Stomach (tissue), 9 donors: Measurements from ENCODE around the gene LRRC8B. TPM values are rescaled to one million over a fixed set of nuclear protein-coding genes. Genes with fewer than 3 reads are reported as not detected.

Source experiments
- DNase-seq, 2 donors: peaks; one replicate each; pipeline versions ENCODE4 v3.0.0 to v3.0.0-alpha.2; 2013 to 2019
- H3K27ac ChIP-seq, 5 donors: fragments of 200-600 bp in 4 of 5; sonication (generic) in 4 of 5; one replicate each; pipeline ENCODE4 v1.5.1; 2013 to 2019; ENCODE audit warnings: mild to moderate bottlenecking in 1 of 5, moderate library complexity in 1 of 5
- H3K27me3 ChIP-seq, 3 donors: fragments of 200-600 bp; sonication (generic); one replicate each; pipeline ENCODE4 v1.5.1; 2017 to 2019; ENCODE audit warnings: mixed run types in 1 of 3
- H3K36me3 ChIP-seq, 4 donors: fragments of 200-600 bp; sonication (generic); 1 replicate in 3 of 4; 2 replicates in 1 of 4; pipeline ENCODE4 v1.5.1; 2016 to 2019
- H3K4me1 ChIP-seq, 4 donors: fragments of 200-600 bp; sonication (generic); one replicate each; pipeline ENCODE4 v1.5.1; 2016 to 2019
- H3K4me3 ChIP-seq, 4 donors: fragments of 200-600 bp; sonication (generic) in 3 of 4; one replicate each; pipeline ENCODE4 v1.5.1; 2016 to 2019; ENCODE audit warnings: mild to moderate bottlenecking in 1 of 4
- H3K9me3 ChIP-seq, 4 donors: fragments of 200-600 bp; sonication (generic); one replicate each; pipeline ENCODE4 v1.5.1; 2016 to 2019
- EP300 ChIP-seq: sonication (generic); formaldehyde crosslinking; IDR thresholded peaks from one replicate; pipeline ENCODE4 v1.6.1; 2017; ENCODE audit warnings: antibody characterized with exemption
- POLR2A ChIP-seq, 4 donors: fragments of 450-650 bp; IDR thresholded peaks; one replicate each; pipeline ENCODE4 v1.6.1; 2016; ENCODE audit warnings: antibody characterized with exemption in 4 of 4, control low read depth in 2 of 4, mild to moderate bottlenecking in 1 of 4, moderate library complexity in 1 of 4
- POLR2AphosphoS5 ChIP-seq, 3 donors: sonication (generic); formaldehyde crosslinking; IDR thresholded peaks; one replicate each; pipeline ENCODE4 v1.6.1; 2016; ENCODE audit warnings: antibody characterized with exemption in 3 of 3
- WGBS, 5 donors: extraction: QIAGEN DNeasy Blood & Tissue Kit in 3 of 5; methylation state at CpG; one replicate each; pipeline versions ENCODE4 v1.1.5 to v1.1.7; 2013 to 2018; 5-methylcytosine and 5-hydroxymethylcytosine counted together
- intact Hi-C: fragments of 100-400 bp; cut with DNase I; formaldehyde crosslinking; loops from one replicate; pipeline ENCODE4 v1.15.1; 2023; ENCODE audit warnings: low total_unique reads
- polyA plus RNA-seq, 3 donors: library from polyadenylated mRNA; stranded (reverse); fragments of 200-250 nt; gene quantifications; one replicate each; pipeline ENCODE4 v1.2.3, GENCODE V29; 2013
- total RNA-seq, 5 donors: library from RNA; depleted of rRNA; stranded (reverse); fragments of >200 nt; gene quantifications; one replicate each; pipeline versions ENCODE4 v1.1.0 to v1.2.3, GENCODE V29; 2014 to 2016
- TF ChIP-seq, protein P1 (sequence below), 7 experiments: fragments of 450-650 bp in 4 of 7; fragments of 200-600 bp in 3 of 7; sonication (generic) in 3 of 7; IDR thresholded peaks; one replicate each; pipeline ENCODE4 v1.5.1; 2016 to 2019; ENCODE audit warnings: antibody characterized with exemption in 7 of 7, control low read depth in 2 of 7, mild to moderate bottlenecking in 1 of 7
- donor health status: healthy with polysubstance abuse.
- donor health status: Bipolar disorder and iron deficiency.
- donor health status: healthy.

The LRRC8B gene
- total and polyA plus RNA-seq, 8 donors = 1.2 to 27.4 (median 7.1) TPM

DNA sequence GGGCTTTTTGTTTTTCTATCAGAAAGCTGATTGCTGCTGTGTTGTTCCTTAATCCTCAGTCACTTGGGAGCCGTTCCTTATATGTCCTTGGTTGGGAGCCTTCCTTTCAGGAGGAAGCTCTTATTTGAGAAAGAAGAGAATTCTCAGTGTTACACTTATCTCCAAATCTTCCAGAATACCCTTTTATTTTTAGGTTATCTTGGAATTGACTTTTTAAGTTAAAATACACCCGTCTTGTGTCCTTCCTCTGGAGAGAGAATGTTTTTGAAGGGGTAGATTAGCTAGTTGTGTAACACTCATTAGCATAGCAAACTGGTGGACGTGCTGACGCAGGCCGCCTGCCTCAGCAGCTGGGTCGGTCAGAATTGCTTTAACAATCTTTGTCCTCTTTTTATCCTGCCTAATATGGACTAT, 42.1 kb downstream of the LRRC8B start:
- no peak overlapping the region for H3K4me3 ChIP-seq
- H3K36me3 ChIP-seq = peaks cover 0 to 5% (median 0%) of the 10 kb centered on the region in 4 donors
- H3K27me3 ChIP-seq = no peaks in the 10 kb centered on the region
- no peaks in the 10 kb centered on the region for H3K9me3 ChIP-seq
- WGBS, 5 donors = 31 to 50% (median 43%) methylated on average over 6 of the region's 6 CpGs
- peak overlapping the region in 4 of 5 donors; percentile 6 to 74 (median 55) for H3K27ac ChIP-seq
- intact Hi-C loops = no loop called here
- TF ChIP-seq EP300 (no peak), POLR2AphosphoS5 (IDR thresholded peaks at IDR 0.05) (peak in 2 of 3 donors; percentile 17 to 42)
- peaks cover 0 to 14% (median 8%) of the 10 kb centered on the region in 4 donors for H3K4me1 ChIP-seq
- peak in 1 of 2 donors; percentile 61 for DNase-seq

DNA sequence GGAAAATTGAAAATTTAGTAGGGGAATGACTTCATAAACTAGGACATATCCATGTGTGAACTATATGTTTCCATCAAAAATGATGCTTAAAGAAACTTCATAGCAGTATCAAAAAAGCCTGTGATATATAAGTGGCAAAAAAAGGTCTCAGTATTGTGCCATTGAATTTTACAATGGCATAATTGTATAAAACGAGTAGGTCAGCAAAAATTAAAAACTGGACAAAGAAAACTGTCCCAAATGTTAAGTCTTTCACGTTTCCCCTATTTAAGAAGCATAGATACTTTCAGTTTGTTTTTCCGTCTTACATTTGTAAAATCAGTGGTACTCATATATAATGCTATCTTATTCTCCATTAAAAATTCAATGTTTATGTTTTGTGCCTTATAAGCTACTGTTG, 43.2 kb downstream of the LRRC8B start:
- Histone ChIP-seq H3K36me3 (peaks cover 0 to 5% (median 0%) of the 10 kb centered on the region in 4 donors), H3K9me3 (no peaks in the 10 kb centered on the region), H3K27me3 (no peaks in the 10 kb centered on the region), H3K4me1 (peaks cover 0 to 14% (median 8%) of the 10 kb centered on the region in 4 donors), H3K27ac (no peak overlapping the region), H3K4me3 (no peak overlapping the region)
- TF ChIP-seq EP300 = no peak
- DNase-seq = no peak
- WGBS, 5 donors = 64 to 73% (median 70%) methylated on average over 3 of the region's 3 CpGs
- intact Hi-C loops = no loop called here

DNA sequence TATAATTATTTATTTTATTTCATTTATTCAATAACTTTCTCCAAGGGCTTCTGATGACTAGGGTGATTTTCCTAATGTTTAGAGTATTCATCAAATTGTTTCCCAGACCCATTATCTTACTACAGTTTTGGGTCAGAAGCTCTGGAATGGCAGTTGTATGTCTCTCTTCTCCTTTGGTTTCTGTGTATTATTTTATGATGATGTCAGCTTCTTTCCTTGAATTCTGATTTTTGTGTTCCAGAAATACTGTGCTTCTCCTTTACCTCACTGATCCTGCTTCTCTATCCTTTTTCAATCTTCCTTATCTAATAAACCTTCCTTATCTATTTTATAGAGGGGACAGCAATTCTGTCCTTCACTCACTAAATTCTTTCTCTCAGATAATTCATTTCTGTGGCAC, 48.8 kb downstream of the LRRC8B start:
- TF ChIP-seq, protein P1, sequence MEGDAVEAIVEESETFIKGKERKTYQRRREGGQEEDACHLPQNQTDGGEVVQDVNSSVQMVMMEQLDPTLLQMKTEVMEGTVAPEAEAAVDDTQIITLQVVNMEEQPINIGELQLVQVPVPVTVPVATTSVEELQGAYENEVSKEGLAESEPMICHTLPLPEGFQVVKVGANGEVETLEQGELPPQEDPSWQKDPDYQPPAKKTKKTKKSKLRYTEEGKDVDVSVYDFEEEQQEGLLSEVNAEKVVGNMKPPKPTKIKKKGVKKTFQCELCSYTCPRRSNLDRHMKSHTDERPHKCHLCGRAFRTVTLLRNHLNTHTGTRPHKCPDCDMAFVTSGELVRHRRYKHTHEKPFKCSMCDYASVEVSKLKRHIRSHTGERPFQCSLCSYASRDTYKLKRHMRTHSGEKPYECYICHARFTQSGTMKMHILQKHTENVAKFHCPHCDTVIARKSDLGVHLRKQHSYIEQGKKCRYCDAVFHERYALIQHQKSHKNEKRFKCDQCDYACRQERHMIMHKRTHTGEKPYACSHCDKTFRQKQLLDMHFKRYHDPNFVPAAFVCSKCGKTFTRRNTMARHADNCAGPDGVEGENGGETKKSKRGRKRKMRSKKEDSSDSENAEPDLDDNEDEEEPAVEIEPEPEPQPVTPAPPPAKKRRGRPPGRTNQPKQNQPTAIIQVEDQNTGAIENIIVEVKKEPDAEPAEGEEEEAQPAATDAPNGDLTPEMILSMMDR (IDR thresholded peaks at IDR 0.05) = no peak
- TF ChIP-seq POLR2A (IDR thresholded peaks at IDR 0.05) = no peak
- TF ChIP-seq POLR2AphosphoS5 (IDR thresholded peaks at IDR 0.05) = no peak
- TF ChIP-seq EP300 = no peak
- no peaks in the 10 kb centered on the region for H3K9me3 ChIP-seq
- no peak overlapping the region for H3K4me3 ChIP-seq
- intact Hi-C loops = no loop called here
- no peak overlapping the region for H3K27ac ChIP-seq
- peaks cover 0 to 15% (median 6%) of the 10 kb centered on the region in 4 donors for H3K36me3 ChIP-seq
- H3K4me1 ChIP-seq = no peaks in the 10 kb centered on the region
- DNase-seq = no peak
- H3K27me3 ChIP-seq = no peaks in the 10 kb centered on the region

DNA sequence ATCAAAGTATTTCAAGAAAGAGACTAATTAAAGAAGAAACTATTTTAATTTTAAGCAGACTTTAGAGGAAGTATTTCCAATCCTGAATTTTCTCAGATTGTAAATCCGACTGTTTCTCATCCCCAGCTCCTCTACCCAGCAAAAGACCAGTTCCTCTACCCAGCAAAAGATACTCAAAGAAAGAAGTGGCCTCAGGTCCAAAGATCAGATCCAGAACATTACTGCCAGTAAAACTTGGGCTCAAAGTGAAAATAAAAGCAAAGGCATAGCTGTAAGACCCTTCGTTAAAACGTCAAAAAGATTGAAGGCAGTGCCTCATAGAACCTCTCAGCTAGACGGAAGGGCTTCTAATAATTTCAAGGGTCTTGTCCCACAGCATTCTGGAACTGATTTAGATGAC, 50.0 kb downstream of the LRRC8B start:
- Histone ChIP-seq H3K27me3 (no peaks in the 10 kb centered on the region), H3K4me1 (no peaks in the 10 kb centered on the region), H3K4me3 (no peak overlapping the region), H3K27ac (no peak overlapping the region), H3K36me3 (peaks cover 0 to 14% (median 6%) of the 10 kb centered on the region in 4 donors), H3K9me3 (no peaks in the 10 kb centered on the region)
- WGBS, 5 donors = 75 to 96% (median 91%) methylated on average over 4 of the region's 4 CpGs
- peak in 1 of 2 donors; percentile 16 for DNase-seq
- intact Hi-C loops = no loop called here
- TF ChIP-seq, protein P1 (IDR thresholded peaks at IDR 0.05) = no peak
- TF ChIP-seq POLR2AphosphoS5 (IDR thresholded peaks at IDR 0.05) (no peak), POLR2A (IDR thresholded peaks at IDR 0.05) (no peak), EP300 (no peak)

DNA sequence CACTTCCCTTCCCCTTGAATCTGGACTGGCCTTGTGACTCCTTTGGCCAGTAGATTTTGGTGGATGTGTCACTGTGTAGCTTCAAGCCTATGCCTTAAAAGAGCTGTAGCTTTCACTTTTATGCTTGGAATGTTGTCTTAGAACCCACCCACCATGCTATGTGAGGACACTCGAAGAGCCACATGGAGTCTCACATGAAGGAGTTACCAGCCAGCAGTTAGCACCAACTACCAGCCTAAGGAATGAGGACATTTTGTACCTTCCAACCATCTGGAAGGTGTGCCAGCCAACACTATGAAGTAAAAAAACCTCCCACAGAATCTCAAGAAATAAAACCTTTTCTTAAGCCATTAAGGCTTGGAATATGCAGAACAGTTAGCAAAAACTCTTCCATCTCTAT, 50.6 kb downstream of the LRRC8B start:
- no peak overlapping the region for H3K4me3 ChIP-seq
- H3K27ac ChIP-seq = no peak overlapping the region
- 79 to 100% (median 91%) methylated on average over 1 of the region's 1 CpG for WGBS, 5 donors
- intact Hi-C loops = no loop called here
- H3K36me3 ChIP-seq = peaks cover 0 to 15% (median 10%) of the 10 kb centered on the region in 4 donors
- H3K9me3 ChIP-seq = no peaks in the 10 kb centered on the region
- no peak for DNase-seq
- TF ChIP-seq EP300 (no peak), POLR2A (IDR thresholded peaks at IDR 0.05) (no peak), POLR2AphosphoS5 (IDR thresholded peaks at IDR 0.05) (no peak)
- TF ChIP-seq, protein P1 (IDR thresholded peaks at IDR 0.05) = no peak
- H3K27me3 ChIP-seq = no peaks in the 10 kb centered on the region
- H3K4me1 ChIP-seq = no peaks in the 10 kb centered on the region
